Mesothelial cell of epicardium (in vitro differentiated cells): ENCODE measurements around the gene OSGEP. TPM values are rescaled to one million over a fixed set of nuclear protein-coding genes. Genes with fewer than 3 reads are reported as not detected.
"Not testable (repeated sequence)": the region's sequence is repeated elsewhere in the genome, so short reads cannot be mapped to it uniquely, and the experiment has no call there.

Source experiments
- DNase-seq, 2 experiments: peaks; one replicate each; pipeline ENCODE4 v3.0.0; 2021; ENCODE audit warnings: low spot score in 2 of 2; ENCODE audit not compliant: unreplicated experiment in 2 of 2
- H3K27ac Mint-ChIP-seq: 2 replicates; pipeline ENCODE4 v1.8.0; 2021; ENCODE audit warnings: mixed read lengths
- H3K27me3 Mint-ChIP-seq: 2 replicates; pipeline ENCODE4 v1.8.0; 2021; ENCODE audit warnings: low read depth, mixed read lengths
- H3K36me3 Mint-ChIP-seq: 2 replicates; pipeline ENCODE4 v1.8.0; 2021; ENCODE audit warnings: mixed read lengths
- H3K4me1 Mint-ChIP-seq: 2 replicates; pipeline ENCODE4 v1.8.0; 2021; ENCODE audit warnings: mixed read lengths
- H3K4me3 Mint-ChIP-seq: 2 replicates; pipeline ENCODE4 v1.8.0; 2021; ENCODE audit warnings: mild to moderate bottlenecking, moderate library complexity, mixed read lengths
- H3K9me3 Mint-ChIP-seq: 2 replicates; pipeline ENCODE4 v1.8.0; 2021; ENCODE audit warnings: mixed read lengths
- CTCF ChIP-seq: fragments of 200-600 bp; sonication (generic); IDR thresholded peaks from one replicate; pipeline ENCODE4 v1.5.0; 2021; ENCODE audit warnings: antibody characterized with exemption; ENCODE audit not compliant: unreplicated experiment
- total RNA-seq: library from RNA; stranded (reverse); gene quantifications from 3 replicates; pipeline ENCODE4 v1.2.1, GENCODE V29; 2021

OSGEP gene
- total RNA-seq, 1 donor from 2014 or later = 67.0 TPM

GRCh38 chr14:20460458-20461224 lies 6.0 kb upstream of the OSGEP start:
- Mint-ChIP-seq H3K27me3 (peaks cover 4% of the 10 kb centered on the region), H3K36me3 (peaks cover 6% of the 10 kb centered on the region), H3K9me3 (no peaks in the 10 kb centered on the region), H3K27ac (peak overlapping the region; percentile 93), H3K4me1 (peaks cover 16% of the 10 kb centered on the region), H3K4me3 (peak overlapping the region; percentile 70)
- DNase-seq = peak in 1 of 2 experiments; percentile 43
- TF ChIP-seq CTCF = no peak

GRCh38 chr14:20458031-20458789 lies 3.6 kb upstream of the OSGEP start:
- Mint-ChIP-seq H3K4me3 (no peak overlapping the region), H3K27me3 (no peaks in the 10 kb centered on the region), H3K9me3 (no peaks in the 10 kb centered on the region), H3K4me1 (peaks cover 16% of the 10 kb centered on the region), H3K36me3 (peaks cover 6% of the 10 kb centered on the region), H3K27ac (peak overlapping the region; percentile 59)
- no peak for DNase-seq
- TF ChIP-seq CTCF = no peak

GRCh38 chr14:20456971-20457370 lies 2.4 kb upstream of the OSGEP start:
- peaks cover 17% of the 10 kb centered on the region for H3K4me1 Mint-ChIP-seq
- no peaks in the 10 kb centered on the region for H3K27me3 Mint-ChIP-seq
- DNase-seq = no peak
- peak overlapping the region; percentile 59 for H3K27ac Mint-ChIP-seq
- H3K9me3 Mint-ChIP-seq = no peaks in the 10 kb centered on the region
- no peak overlapping the region for H3K4me3 Mint-ChIP-seq
- TF ChIP-seq CTCF = no peak
- H3K36me3 Mint-ChIP-seq = peaks cover 7% of the 10 kb centered on the region

- Mint-ChIP-seq H3K4me1 (peaks cover 11% of the 10 kb centered on the region), H3K27me3 (no peaks in the 10 kb centered on the region), H3K27ac (no peak overlapping the region), H3K9me3 (no peaks in the 10 kb centered on the region), H3K4me3 (no peak overlapping the region), H3K36me3 (peaks cover 15% of the 10 kb centered on the region)
- DNase-seq = no peak
- TF ChIP-seq CTCF = no peak
Observed at GRCh38 chr14:20455355-20456300, 1.0 kb upstream of the OSGEP start.

- H3K9me3 Mint-ChIP-seq, DNase-seq, H3K4me1 Mint-ChIP-seq, H3K27me3 Mint-ChIP-seq: not testable (repeated sequence)
- Mint-ChIP-seq H3K4me3 (peak overlapping the region; percentile 40), H3K36me3 (peaks cover 33% of the 10 kb centered on the region), H3K27ac (peak overlapping the region; percentile 22)
Observed at GRCh38 chr14:20452831-20453230, 1.8 kb downstream of the OSGEP start.
